Spinal cord (tissue), 10 donors: Measurements from ENCODE around the gene RTP5. TPM values are rescaled to one million over a fixed set of nuclear protein-coding genes. Genes with fewer than 3 reads are reported as not detected.
A peak's percentile ranks its signal among the peaks of the same experiment; 100 is the strongest.

Experiments used
- DNase-seq, 6 donors: peaks; one replicate each; pipeline versions ENCODE4 v3.0.0 to v3.0.0-alpha.2; 2013 to 2015; ENCODE audit warnings: low spot score in 6 of 6, low read depth in 4 of 6
- H3K27ac ChIP-seq: one replicate; pipeline ENCODE4 v1.5.1; 2013; ENCODE audit warnings: low read depth, low read length, control low read depth
- H3K27me3 ChIP-seq: one replicate; pipeline ENCODE4 v1.6.1; 2013; ENCODE audit warnings: low read length; ENCODE audit not compliant: control insufficient read depth, insufficient read depth
- H3K36me3 ChIP-seq: one replicate; pipeline ENCODE4 v1.6.1; 2013; ENCODE audit warnings: low read length; ENCODE audit not compliant: control insufficient read depth, insufficient read depth
- H3K4me1 ChIP-seq: one replicate; pipeline ENCODE4 v1.6.1; 2013; ENCODE audit warnings: low read length; ENCODE audit not compliant: control insufficient read depth, insufficient read depth
- H3K4me3 ChIP-seq: one replicate; pipeline ENCODE4 v1.5.1; 2013; ENCODE audit warnings: low read depth, low read length, control low read depth
- H3K9me3 ChIP-seq: one replicate; pipeline ENCODE4 v1.6.1; 2013; ENCODE audit warnings: low read length; ENCODE audit not compliant: control insufficient read depth, insufficient read depth
- WGBS: methylation state at CpG from one replicate; pipeline ENCODE4 v1.1.5; 2013; ENCODE audit warnings: missing lambda C conversion rate; ENCODE audit not compliant: insufficient coverage; 5-methylcytosine and 5-hydroxymethylcytosine counted together
- polyA plus RNA-seq, 2 donors: library from polyadenylated mRNA; unstranded; fragments of 120-200 nt; gene quantifications; one replicate each; pipeline ENCODE4 v1.2.1, GENCODE V29; 2013; ENCODE audit not compliant: insufficient read length in 2 of 2
- total RNA-seq, 2 donors: library from RNA; depleted of rRNA in 1 of 2; stranded (reverse); fragments of 120-200 nt in 1 of 2; fragments of >200 nt in 1 of 2; gene quantifications; one replicate each; pipeline versions ENCODE4 v1.2.3 to v1.2.4, GENCODE V29; 2013 to 2014
- donor health status: healthy.

RTP5 gene
- total and polyA plus RNA-seq, 4 donors: 1.9 to 30.2 (median 16.6) TPM

GRCh38 chr2:241857572-241858121 lies 11.9 kb upstream of the RTP5 start:
- WGBS: 87% methylated on average over 14 of the region's 18 CpGs
- H3K27me3 ChIP-seq: no peaks in the 10 kb centered on the region
- DNase-seq: no peak
- H3K9me3 ChIP-seq: no peaks in the 10 kb centered on the region
- peaks cover 53% of the 10 kb centered on the region for H3K4me1 ChIP-seq
- no peak overlapping the region for H3K4me3 ChIP-seq
- H3K36me3 ChIP-seq: peaks cover 6% of the 10 kb centered on the region
- H3K27ac ChIP-seq: no peak overlapping the region

GRCh38 chr2:241858206-241859016 lies 11.1 kb upstream of the RTP5 start, which contains the start of gene PDCD1:
PDCD1 (minus strand) TSS chr2:241858894; CDS start chr2:241858838, 56 bp downstream.
- peaks cover 6% of the 10 kb centered on the region for H3K36me3 ChIP-seq
- no peaks in the 10 kb centered on the region for H3K9me3 ChIP-seq
- peaks cover 58% of the 10 kb centered on the region for H3K4me1 ChIP-seq
- peak within 1 kb of the TSS; percentile 61 for H3K27ac ChIP-seq
- DNase-seq: no peak
- WGBS: 78% methylated on average over 18 of the region's 28 CpGs
- no peak within 1 kb of the TSS for H3K4me3 ChIP-seq
- peaks cover 2% of the 10 kb centered on the region for H3K27me3 ChIP-seq

- Histone ChIP-seq H3K4me1 (peaks cover 55% of the 10 kb centered on the region), H3K27ac (peak overlapping the region; percentile 61), H3K36me3 (peaks cover 3% of the 10 kb centered on the region), H3K4me3 (no peak overlapping the region), H3K9me3 (no peaks in the 10 kb centered on the region), H3K27me3 (peaks cover 2% of the 10 kb centered on the region)
- no peak for DNase-seq
- WGBS: 46% methylated on average over 8 of the region's 9 CpGs
Measured at GRCh38 chr2:241859017-241859435, 10.5 kb upstream of the RTP5 start.

- 29% methylated on average over 30 of the region's 30 CpGs for WGBS
- Histone ChIP-seq H3K27ac (peak overlapping the region; percentile 61), H3K36me3 (no peaks in the 10 kb centered on the region), H3K4me1 (peaks cover 50% of the 10 kb centered on the region), H3K4me3 (no peak overlapping the region), H3K27me3 (peaks cover 2% of the 10 kb centered on the region), H3K9me3 (no peaks in the 10 kb centered on the region)
- peak in 2 of 6 donors; percentile 73 to 91 for DNase-seq
Measured at GRCh38 chr2:241859436-241860183, 9.9 kb upstream of the RTP5 start.

GRCh38 chr2:241860184-241861078 lies 9.1 kb upstream of the RTP5 start:
- peaks cover 2% of the 10 kb centered on the region for H3K27me3 ChIP-seq
- H3K9me3 ChIP-seq: no peaks in the 10 kb centered on the region
- WGBS: 83% methylated on average over 8 of the region's 10 CpGs
- no peaks in the 10 kb centered on the region for H3K36me3 ChIP-seq
- peak overlapping the region; percentile 61 for H3K27ac ChIP-seq
- no peak overlapping the region for H3K4me3 ChIP-seq
- H3K4me1 ChIP-seq: peaks cover 42% of the 10 kb centered on the region
- peak in 2 of 6 donors; percentile 38 to 42 for DNase-seq

- 95% methylated on average over 1 of the region's 1 CpG for WGBS
- peaks cover 48% of the 10 kb centered on the region for H3K4me1 ChIP-seq
- H3K27me3 ChIP-seq: peaks cover 2% of the 10 kb centered on the region
- H3K9me3 ChIP-seq: no peaks in the 10 kb centered on the region
- DNase-seq: no peak
- H3K36me3 ChIP-seq: no peaks in the 10 kb centered on the region
- no peak overlapping the region for H3K4me3 ChIP-seq
- H3K27ac ChIP-seq: no peak overlapping the region
Measured at GRCh38 chr2:241861264-241861663, 8.3 kb upstream of the RTP5 start.

GRCh38 chr2:241862093-241862492 lies 7.4 kb upstream of the RTP5 start:
- H3K9me3 ChIP-seq: no peaks in the 10 kb centered on the region
- H3K4me3 ChIP-seq: no peak overlapping the region
- no peak overlapping the region for H3K27ac ChIP-seq
- peaks cover 57% of the 10 kb centered on the region for H3K4me1 ChIP-seq
- 78% methylated on average over 2 of the region's 8 CpGs for WGBS
- no peak for DNase-seq
- H3K27me3 ChIP-seq: peaks cover 2% of the 10 kb centered on the region
- H3K36me3 ChIP-seq: no peaks in the 10 kb centered on the region

- no peak overlapping the region for H3K4me3 ChIP-seq
- H3K27ac ChIP-seq: no peak overlapping the region
- peaks cover 2% of the 10 kb centered on the region for H3K27me3 ChIP-seq
- no peaks in the 10 kb centered on the region for H3K9me3 ChIP-seq
- 85% methylated on average over 19 of the region's 22 CpGs for WGBS
- peaks cover 65% of the 10 kb centered on the region for H3K4me1 ChIP-seq
- H3K36me3 ChIP-seq: no peaks in the 10 kb centered on the region
- DNase-seq: no peak
Measured at GRCh38 chr2:241862775-241863535, 6.6 kb upstream of the RTP5 start.
